ENCODE results near the gene NDFIP2.

Gene NDFIP2

GRCh38 chr13:79604752-79605151 lies 123.8 kb downstream of the NDFIP2 start:
- H3K27ac ChIP-seq (ENCODE audit: low read depth in 2 of 2, low read length in 2 of 2), result no peak overlapping the region
- no peaks in the 10 kb centered on the region for H3K9me3 ChIP-seq (ENCODE audit: control insufficient read depth in 2 of 2, low read length in 2 of 2)
- H3K27me3 ChIP-seq (ENCODE audit: control insufficient read depth in 2 of 2, insufficient read depth in 2 of 2, low read length in 2 of 2), result no peaks in the 10 kb centered on the region
- H3K36me3 ChIP-seq (ENCODE audit: control insufficient read depth in 2 of 2, insufficient read depth in 2 of 2, low read length in 2 of 2), result no peaks in the 10 kb centered on the region
- no peak overlapping the region for H3K9ac ChIP-seq (ENCODE audit: low read depth in 1 of 2, low read length in 2 of 2)
- no peak overlapping the region for H3K4me3 ChIP-seq (ENCODE audit: low read length in 2 of 2)
- no peaks in the 10 kb centered on the region for H3K4me1 ChIP-seq (ENCODE audit: control insufficient read depth in 2 of 2, insufficient read depth in 2 of 2, low read length in 2 of 2)

All from mucosa of rectum (tissue), 2 donors.